Activated CD4-positive, alpha-beta T cell treated with anti-CD3 and anti-CD28 coated beads for 36 hours (primary cell): Measurements from ENCODE around the gene VOPP1. TPM values are rescaled to one million over a fixed set of nuclear protein-coding genes. Genes with fewer than 3 reads are reported as not detected.

Experiments
- ATAC-seq: fragments of 200-7000 bp; cut with Tn5 transposase; one replicate; pipeline ENCODE4 v1.10.0; 2021; ENCODE audit warnings: mild to moderate bottlenecking, moderate library complexity
- CTCF ChIA-PET: fragments of 350-600 bp; sonication (Branson Sonifier 250); formaldehyde crosslinking; loops from one replicate; lab custom pipeline; 2021; ENCODE audit warnings: antibody characterized with exemption; lab: Charles Lee
- POLR2A ChIA-PET: fragments of 350-600 bp; sonication (Branson Sonifier 250); formaldehyde crosslinking; loops from one replicate; lab custom pipeline; 2021; ENCODE audit warnings: antibody characterized with exemption, inconsistent platforms; lab: Charles Lee
- DNase-seq: peaks from one replicate; pipeline ENCODE4 v3.0.0-alpha.2; 2020
- H3K27ac Mint-ChIP-seq: one replicate; pipeline ENCODE4 v1.8.0; 2021; ENCODE audit warnings: mixed read lengths
- H3K27me3 Mint-ChIP-seq: one replicate; pipeline ENCODE4 v1.8.0; 2021; ENCODE audit warnings: mixed read lengths
- H3K36me3 Mint-ChIP-seq: one replicate; pipeline ENCODE4 v1.8.0; 2021; ENCODE audit warnings: low read depth, mixed read lengths
- H3K4me1 Mint-ChIP-seq: one replicate; pipeline ENCODE4 v1.8.0; 2021; ENCODE audit warnings: mixed read lengths
- H3K4me3 Mint-ChIP-seq: one replicate; pipeline ENCODE4 v1.8.0; 2021; ENCODE audit warnings: mild to moderate bottlenecking, moderate library complexity, mixed read lengths
- H3K9me3 Mint-ChIP-seq: one replicate; pipeline ENCODE4 v1.8.0; 2021; ENCODE audit warnings: low read depth, mixed read lengths
- intact Hi-C, 2 experiments: fragments of 100-400 bp; cut with DNase I in 1 of 2; cut with micrococcal nuclease in 1 of 2; formaldehyde crosslinking; loops; one replicate each; pipeline versions ENCODE4 v1.14.2 to v1.15.1; 2022 to 2024; cut with DNase I, micrococcal nuclease
- total RNA-seq, 2 experiments: library from RNA; stranded (reverse); gene quantifications; one replicate each; pipeline ENCODE4 v1.2.3, GENCODE V29; 2021

Gene VOPP1
- total RNA-seq, 2 experiments from 2014 or later: 63.7 to 64.2 TPM

- no peak for DNase-seq
- ATAC-seq: no peak
- H3K4me3 Mint-ChIP-seq: no peak overlapping the region
- no peaks in the 10 kb centered on the region for H3K9me3 Mint-ChIP-seq
- peaks cover 26% of the 10 kb centered on the region for H3K36me3 Mint-ChIP-seq
- CTCF ChIA-PET: interaction anchor here (0.8 to 2.0 kb wide), 3 partner anchors 8 to 33 kb away, joined by 3 to 8 read pairs (median 4); no protein-coding TSS in a partner anchor
- H3K27ac Mint-ChIP-seq: peak overlapping the region; percentile 24
- intact Hi-C loops: no loop called here
- peaks cover 78% of the 10 kb centered on the region for H3K4me1 Mint-ChIP-seq
- H3K27me3 Mint-ChIP-seq: no peaks in the 10 kb centered on the region
- POLR2A ChIA-PET: no interaction called here
These were observed 50.1 kb downstream of the VOPP1 start for GRCh38 chr7:55521917-55522902.

GRCh38 chr7:55521512-55521911 is 50.8 kb downstream of the VOPP1 start:
- POLR2A ChIA-PET: no interaction called here
- DNase-seq (no peak), ATAC-seq (no peak)
- Mint-ChIP-seq H3K4me1 (peaks cover 77% of the 10 kb centered on the region), H3K36me3 (peaks cover 28% of the 10 kb centered on the region), H3K27me3 (no peaks in the 10 kb centered on the region), H3K9me3 (no peaks in the 10 kb centered on the region), H3K27ac (peak overlapping the region; percentile 24), H3K4me3 (no peak overlapping the region)
- CTCF ChIA-PET: interaction anchor here (0.8 to 1.2 kb wide), 3 partner anchors 10 to 37 kb away, joined by 3 to 4 read pairs (median 4); no protein-coding TSS in a partner anchor
- intact Hi-C loops: no loop called here

GRCh38 chr7:55520426-55521140 is 51.7 kb downstream of the VOPP1 start:
- ChIA-PET CTCF (interaction anchor here (0.8 to 1.6 kb wide), 6 partner anchors 9 to 36 kb away, joined by 3 to 6 read pairs (median 4); no protein-coding TSS in a partner anchor), POLR2A (no interaction called here)
- peaks cover 79% of the 10 kb centered on the region for H3K4me1 Mint-ChIP-seq
- no peaks in the 10 kb centered on the region for H3K27me3 Mint-ChIP-seq
- no peak overlapping the region for H3K4me3 Mint-ChIP-seq
- DNase-seq (no peak), ATAC-seq (no peak)
- peaks cover 37% of the 10 kb centered on the region for H3K36me3 Mint-ChIP-seq
- intact Hi-C loops: no loop called here
- H3K27ac Mint-ChIP-seq: no peak overlapping the region
- H3K9me3 Mint-ChIP-seq: no peaks in the 10 kb centered on the region

- DNase-seq (no peak), ATAC-seq (no peak)
- H3K9me3 Mint-ChIP-seq: no peaks in the 10 kb centered on the region
- peak overlapping the region; percentile 2 for H3K27ac Mint-ChIP-seq
- intact Hi-C loops: loop anchor here (5.0 kb wide), 2 partner anchors 87 to 387 kb away; no protein-coding TSS in a partner anchor
- H3K27me3 Mint-ChIP-seq: no peaks in the 10 kb centered on the region
- no peak overlapping the region for H3K4me3 Mint-ChIP-seq
- ChIA-PET POLR2A (interaction anchor here (1.1 kb wide), 1 partner anchor 16 kb away, joined by 6 read pairs; no protein-coding TSS in a partner anchor), CTCF (interaction anchor here (1.0 to 1.6 kb wide), 2 partner anchors 11 to 75 kb away, joined by 3 to 5 read pairs; no protein-coding TSS in a partner anchor)
- H3K4me1 Mint-ChIP-seq: peaks cover 67% of the 10 kb centered on the region
- H3K36me3 Mint-ChIP-seq: peaks cover 40% of the 10 kb centered on the region
These were observed 53.5 kb downstream of the VOPP1 start for GRCh38 chr7:55518836-55519235.

GRCh38 chr7:55517936-55518689 is 54.2 kb downstream of the VOPP1 start:
- no peaks in the 10 kb centered on the region for H3K9me3 Mint-ChIP-seq
- H3K27me3 Mint-ChIP-seq: no peaks in the 10 kb centered on the region
- intact Hi-C loops: loop anchor here (1.0 to 5.0 kb wide), 7 partner anchors 15 to 386 kb away; no protein-coding TSS in a partner anchor
- ChIA-PET CTCF (interaction anchor here (0.7 to 2.3 kb wide), 2 partner anchors 10 to 14 kb away, joined by 4 to 14 read pairs; no protein-coding TSS in a partner anchor), POLR2A (interaction anchor here (0.5 to 2.4 kb wide), 3 partner anchors 15 to 209 kb away, joined by 3 to 8 read pairs (median 4); no protein-coding TSS in a partner anchor)
- DNase-seq (no peak), ATAC-seq (no peak)
- H3K27ac Mint-ChIP-seq: peak overlapping the region; percentile 37
- H3K4me1 Mint-ChIP-seq: peaks cover 63% of the 10 kb centered on the region
- H3K4me3 Mint-ChIP-seq: no peak overlapping the region
- H3K36me3 Mint-ChIP-seq: peaks cover 43% of the 10 kb centered on the region

GRCh38 chr7:55517191-55517633 is 55.1 kb downstream of the VOPP1 start:
- Mint-ChIP-seq H3K9me3 (no peaks in the 10 kb centered on the region), H3K4me1 (peaks cover 61% of the 10 kb centered on the region), H3K27ac (peak overlapping the region; percentile 51), H3K27me3 (no peaks in the 10 kb centered on the region), H3K4me3 (no peak overlapping the region), H3K36me3 (peaks cover 47% of the 10 kb centered on the region)
- intact Hi-C loops: loop anchor here (1.0 to 5.0 kb wide), 7 partner anchors 16 to 385 kb away; no protein-coding TSS in a partner anchor
- ChIA-PET CTCF (interaction anchor here (0.6 to 2.3 kb wide), 6 partner anchors 9 to 240 kb away, joined by 3 to 14 read pairs (median 4); no protein-coding TSS in a partner anchor), POLR2A (interaction anchor here (0.5 to 2.4 kb wide), 8 partner anchors 9 to 208 kb away, joined by 3 to 8 read pairs (median 4); no protein-coding TSS in a partner anchor)
- DNase-seq (peak; percentile 84), ATAC-seq (peak; percentile 92)

- intact Hi-C loops: loop anchor here (2.0 to 5.0 kb wide), 3 partner anchors 84 to 384 kb away; no protein-coding TSS in a partner anchor
- CTCF ChIA-PET: interaction anchor here (0.6 to 2.3 kb wide), 11 partner anchors 8 to 239 kb away, joined by 3 to 14 read pairs (median 3); no protein-coding TSS in a partner anchor
- no peaks in the 10 kb centered on the region for H3K27me3 Mint-ChIP-seq
These were observed 55.9 kb downstream of the VOPP1 start for GRCh38 chr7:55516409-55516808.

GRCh38 chr7:55515569-55516279 is 56.6 kb downstream of the VOPP1 start:
- peak; percentile 50 for DNase-seq
- H3K4me3 Mint-ChIP-seq: peak overlapping the region; percentile 2

More at GRCh38 chr7:55516409-55516808, 55.9 kb downstream of the VOPP1 start:
- Mint-ChIP-seq H3K27ac (peak overlapping the region; percentile 69), H3K4me1 (peaks cover 63% of the 10 kb centered on the region), H3K4me3 (peak overlapping the region; percentile 2), H3K9me3 (no peaks in the 10 kb centered on the region), H3K36me3 (peaks cover 51% of the 10 kb centered on the region)
- POLR2A ChIA-PET: interaction anchor here (0.6 to 2.4 kb wide), 6 partner anchors 9 to 77 kb away, joined by 3 to 8 read pairs (median 6); no protein-coding TSS in a partner anchor
- DNase-seq (peak; percentile 60), ATAC-seq (peak; percentile 38)

GRCh38 chr7:55514546-55515265 is 57.6 kb downstream of the VOPP1 start:
- Mint-ChIP-seq H3K27ac (no peak overlapping the region), H3K36me3 (peaks cover 54% of the 10 kb centered on the region), H3K27me3 (no peaks in the 10 kb centered on the region), H3K4me3 (no peak overlapping the region), H3K4me1 (peaks cover 66% of the 10 kb centered on the region), H3K9me3 (no peaks in the 10 kb centered on the region)
- DNase-seq (no peak), ATAC-seq (no peak)
- ChIA-PET POLR2A (no interaction called here), CTCF (interaction anchor here (1.6 to 2.1 kb wide), 2 partner anchors 9 to 11 kb away, joined by 6 to 8 read pairs; no protein-coding TSS in a partner anchor)
- intact Hi-C loops: loop anchor here (5.0 kb wide), 2 partner anchors 82 to 382 kb away; no protein-coding TSS in a partner anchor

More at GRCh38 chr7:55515569-55516279, 56.6 kb downstream of the VOPP1 start:
- peak; percentile 25 for ATAC-seq
- intact Hi-C loops: loop anchor here (2.0 to 5.0 kb wide), 3 partner anchors 83 to 383 kb away; no protein-coding TSS in a partner anchor
- no peaks in the 10 kb centered on the region for H3K9me3 Mint-ChIP-seq
- H3K27ac Mint-ChIP-seq: peak overlapping the region; percentile 69
- ChIA-PET POLR2A (interaction anchor here (1.1 to 2.4 kb wide), 2 partner anchors 19 to 44 kb away, joined by 6 to 8 read pairs; no protein-coding TSS in a partner anchor), CTCF (interaction anchor here (0.8 to 2.3 kb wide), 10 partner anchors 7 to 137 kb away, joined by 3 to 14 read pairs (median 4); no protein-coding TSS in a partner anchor)
- peaks cover 66% of the 10 kb centered on the region for H3K4me1 Mint-ChIP-seq
- no peaks in the 10 kb centered on the region for H3K27me3 Mint-ChIP-seq
- H3K36me3 Mint-ChIP-seq: peaks cover 53% of the 10 kb centered on the region
